HEK293 (cell line): Measurements from ENCODE around the gene PITPNM1.

Experiments
- CTCF ChIA-PET: fragments of 350-600 bp; formaldehyde crosslinking; extraction: SDS; loops from one replicate; lab custom pipeline; 2021; ENCODE audit warnings: antibody characterized with exemption; lab: Yijun Ruan, JAX
- POLR2A ChIA-PET: fragments of 300-600 bp; formaldehyde crosslinking; extraction: SDS; loops from one replicate; lab custom pipeline; 2020; ENCODE audit warnings: antibody characterized with exemption, inconsistent platforms; lab: Yijun Ruan, JAX
- H3K27ac ChIP-seq: fragments of 200-500 bp; sonication (Bioruptor generic); 2 replicates; pipeline ENCODE4 v1.5.1; 2014; ENCODE audit warnings: low read depth, low read length, control low read depth, inconsistent platforms; ENCODE audit errors: extremely low read depth
- H3K36me3 ChIP-seq, 2 experiments: fragments of 200-500 bp in 1 of 2; sonication (Bioruptor generic) in 1 of 2; 1 replicate in 1 of 2; 2 replicates in 1 of 2; pipeline ENCODE4 v1.5.1; 2014 to 2017; ENCODE audit warnings: inconsistent platforms in 2 of 2, low read length in 2 of 2; ENCODE audit not compliant: control insufficient read depth in 2 of 2, insufficient read depth in 1 of 2
- H3K4me1 ChIP-seq: fragments of 200-500 bp; sonication (Bioruptor generic); 2 replicates; pipeline ENCODE4 v1.5.1; 2014; ENCODE audit warnings: mild to moderate bottlenecking, low read length, inconsistent platforms; ENCODE audit not compliant: control insufficient read depth, insufficient read depth
- H3K4me3 ChIP-seq: 2 replicates; pipeline ENCODE4 v1.5.1; 2011; ENCODE audit warnings: low read depth, mild to moderate bottlenecking, control low read depth, low read length, moderate library complexity
- H3K9me3 ChIP-seq: fragments of 200-500 bp; sonication (Bioruptor generic); 2 replicates; pipeline ENCODE4 v1.5.1; 2014; ENCODE audit warnings: low read depth, low read length, inconsistent platforms; ENCODE audit not compliant: control insufficient read depth, insufficient read depth
- BCL11B ChIP-seq: fragments of 450-650 bp; formaldehyde crosslinking; IDR thresholded peaks from 2 replicates; pipeline ENCODE4 v1.5.1; 2016; ENCODE audit warnings: low read depth, missing biosample characterization, missing genetic modification characterization
- REPIN1 ChIP-seq: fragments of 450-650 bp; formaldehyde crosslinking; IDR thresholded peaks from 2 replicates; pipeline ENCODE4 v1.5.1; 2017; ENCODE audit warnings: missing biosample characterization, missing genetic modification characterization, low read depth
- ZIC2 ChIP-seq: fragments of 450-650 bp; formaldehyde crosslinking; IDR thresholded peaks from 2 replicates; pipeline ENCODE4 v1.5.1; 2016; ENCODE audit warnings: missing biosample characterization, missing genetic modification characterization
- ZNF121 ChIP-seq: fragments of 450-650 bp; formaldehyde crosslinking; IDR thresholded peaks from 2 replicates; pipeline ENCODE4 v1.5.1; 2016; ENCODE audit warnings: missing biosample characterization, missing genetic modification characterization
- ZNF140 ChIP-seq: fragments of 450-650 bp; formaldehyde crosslinking; IDR thresholded peaks from 2 replicates; pipeline ENCODE4 v1.5.1; 2016; ENCODE audit warnings: missing biosample characterization, missing genetic modification characterization
- ZNF169 ChIP-seq: fragments of 450-650 bp; formaldehyde crosslinking; IDR thresholded peaks from 2 replicates; pipeline ENCODE4 v1.5.1; 2016; ENCODE audit warnings: missing biosample characterization, missing genetic modification characterization
- ZNF19 ChIP-seq: fragments of 450-650 bp; formaldehyde crosslinking; IDR thresholded peaks from 2 replicates; pipeline ENCODE4; 2016; ENCODE audit warnings: missing biosample characterization, missing genetic modification characterization, low read depth
- ZNF211 ChIP-seq: fragments of 450-650 bp; formaldehyde crosslinking; IDR thresholded peaks from 2 replicates; pipeline ENCODE4 v1.5.1; 2016; ENCODE audit warnings: low read depth, missing biosample characterization, missing genetic modification characterization
- ZNF223 ChIP-seq: fragments of 450-650 bp; formaldehyde crosslinking; IDR thresholded peaks from 2 replicates; pipeline ENCODE4 v1.5.1; 2016; ENCODE audit warnings: missing biosample characterization, missing genetic modification characterization
- ZNF24 ChIP-seq: fragments of 450-650 bp; formaldehyde crosslinking; IDR thresholded peaks from 2 replicates; pipeline ENCODE4 v1.5.1; 2016; ENCODE audit warnings: missing biosample characterization, missing genetic modification characterization
- ZNF248 ChIP-seq: fragments of 450-650 bp; formaldehyde crosslinking; IDR thresholded peaks from 2 replicates; pipeline ENCODE4 v1.5.1; 2017; ENCODE audit warnings: missing biosample characterization, missing genetic modification characterization
- ZNF404 ChIP-seq: fragments of 450-650 bp; formaldehyde crosslinking; IDR thresholded peaks from 2 replicates; pipeline ENCODE4 v1.5.1; 2017; ENCODE audit warnings: missing biosample characterization, missing genetic modification characterization
- ZNF426 ChIP-seq: fragments of 450-650 bp; formaldehyde crosslinking; IDR thresholded peaks from 2 replicates; pipeline ENCODE4 v1.5.1; 2017; ENCODE audit warnings: missing biosample characterization, missing genetic modification characterization, mild to moderate bottlenecking, inconsistent platforms, moderate library complexity
- ZNF433 ChIP-seq: fragments of 450-650 bp; formaldehyde crosslinking; IDR thresholded peaks from 2 replicates; pipeline ENCODE4 v1.5.1; 2016; ENCODE audit warnings: missing biosample characterization, missing genetic modification characterization, low read depth
- ZNF529 ChIP-seq: fragments of 450-650 bp; formaldehyde crosslinking; IDR thresholded peaks from 2 replicates; pipeline ENCODE4 v1.5.1; 2017; ENCODE audit warnings: missing genetic modification characterization, missing biosample characterization; ENCODE audit not compliant: insufficient replicate concordance
- ZNF596 ChIP-seq: fragments of 450-650 bp; IDR thresholded peaks from 2 replicates; pipeline ENCODE4 v1.5.0; 2018; ENCODE audit warnings: missing biosample characterization, mild to moderate bottlenecking, missing genetic modification characterization, moderate library complexity
- ZNF670 ChIP-seq: fragments of 450-650 bp; formaldehyde crosslinking; IDR thresholded peaks from 2 replicates; pipeline ENCODE4 v1.5.1; 2016; ENCODE audit warnings: missing biosample characterization, missing genetic modification characterization, low read depth
- ZNF677 ChIP-seq: fragments of 450-650 bp; IDR thresholded peaks from 2 replicates; pipeline ENCODE4 v1.5.0; 2018; ENCODE audit warnings: missing biosample characterization, mild to moderate bottlenecking, missing genetic modification characterization, moderate library complexity
- ZNF76 ChIP-seq: fragments of 450-650 bp; formaldehyde crosslinking; IDR thresholded peaks from 2 replicates; pipeline ENCODE4; 2016; ENCODE audit warnings: low read depth, missing biosample characterization, missing genetic modification characterization, borderline replicate concordance
- ZNF776 ChIP-seq: fragments of 450-650 bp; formaldehyde crosslinking; IDR thresholded peaks from 2 replicates; pipeline ENCODE4 v1.5.0; 2017; ENCODE audit warnings: missing biosample characterization, missing genetic modification characterization, borderline replicate concordance
- ZNF843 ChIP-seq: fragments of 450-650 bp; formaldehyde crosslinking; IDR thresholded peaks from 2 replicates; pipeline ENCODE4 v1.5.1; 2016; ENCODE audit warnings: missing biosample characterization, missing genetic modification characterization
- TF ChIP-seq, protein P1 (sequence below): fragments of 450-650 bp; formaldehyde crosslinking; IDR thresholded peaks from 2 replicates; pipeline ENCODE4 v1.5.1; 2016; ENCODE audit warnings: missing biosample characterization, missing genetic modification characterization
- TF ChIP-seq, protein P2 (sequence below): fragments of 450-650 bp; formaldehyde crosslinking; IDR thresholded peaks from 2 replicates; pipeline ENCODE4; 2016; ENCODE audit warnings: missing biosample characterization, missing genetic modification characterization
- TF ChIP-seq, protein P3 (sequence below): fragments of 450-650 bp; formaldehyde crosslinking; conservative IDR thresholded peaks from 2 replicates; pipeline ENCODE4 v1.5.1; 2016; ENCODE audit warnings: low read depth, missing biosample characterization, missing genetic modification characterization

Gene PITPNM1

DNA sequence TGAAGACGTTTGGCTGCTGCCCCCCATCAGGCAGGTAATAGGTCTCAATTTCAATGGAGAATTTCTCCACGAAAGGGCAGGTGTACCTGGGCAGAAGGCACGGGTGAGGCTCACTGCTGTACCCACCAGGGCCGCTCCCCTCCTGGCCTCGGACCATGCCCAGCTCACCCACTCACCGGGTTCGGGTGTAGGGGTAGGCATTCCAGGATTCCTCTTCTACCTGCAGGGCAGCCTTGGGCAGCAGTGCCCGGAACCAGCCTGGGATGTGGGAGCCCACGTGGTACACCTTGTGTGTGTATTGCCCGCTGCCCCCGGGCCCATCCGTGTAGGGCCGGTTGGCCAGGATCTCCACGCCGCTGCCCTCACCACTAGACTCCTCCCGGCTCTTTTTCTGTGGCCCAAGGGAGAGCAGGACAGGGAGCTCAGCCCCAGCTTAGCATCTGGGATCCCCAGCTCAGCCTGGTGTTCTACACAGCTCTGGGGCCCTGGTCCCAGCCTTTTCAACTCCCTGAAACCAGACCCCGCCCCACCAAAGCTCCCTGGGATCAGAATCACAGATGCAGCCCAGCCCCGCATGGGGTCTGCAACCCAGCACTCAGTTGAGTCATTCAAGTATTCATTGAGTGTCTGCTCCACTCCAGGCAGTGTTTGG, 2.7 kb downstream of the PITPNM1 start (continued):
- TF ChIP-seq ZNF76 (tag by site-specific recombination) = no peak

DNA sequence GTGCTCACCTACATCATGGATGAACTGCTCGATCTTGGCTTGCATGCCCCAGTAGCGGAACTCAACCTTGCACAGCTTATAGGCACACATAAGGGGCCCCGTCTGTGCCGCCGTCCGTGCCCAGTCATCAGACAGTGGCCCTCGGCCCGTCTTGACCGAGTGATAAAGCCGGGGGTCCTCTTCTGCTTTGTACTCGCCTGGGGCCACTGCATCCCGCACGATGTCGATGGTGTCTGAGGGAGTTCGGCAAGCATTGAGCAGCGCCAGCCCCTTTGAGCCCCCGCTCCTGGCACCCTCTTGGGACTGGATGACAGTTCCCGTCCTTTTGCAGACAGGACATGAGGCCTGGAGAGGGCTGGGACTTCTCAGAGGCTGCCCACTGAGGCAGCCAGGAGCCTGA, 3.3 kb downstream of the PITPNM1 start:
- CTCF ChIA-PET = interaction anchor here (0.6 kb wide), 1 partner anchor 32 kb away, joined by 3 read pairs; no protein-coding TSS in a partner anchor
- POLR2A ChIA-PET = no interaction called here
- no peak overlapping the region for H3K4me3 ChIP-seq
- no peaks in the 10 kb centered on the region for H3K4me1 ChIP-seq
- H3K36me3 ChIP-seq = peaks cover 0 to 61% of the 10 kb centered on the region in 2 experiments; a peak in 1 of 3 replicates
- no peaks in the 10 kb centered on the region for H3K9me3 ChIP-seq
- H3K27ac ChIP-seq = no peak overlapping the region
- TF ChIP-seq ZNF426 (tag by site-specific recombination) (no peak), BCL11B (tag by site-specific recombination) (no peak), ZNF404 (tag by site-specific recombination) (no peak), ZNF529 (tag by site-specific recombination) (no peak), ZNF670 (tag by site-specific recombination) (no peak)
- TF ChIP-seq, protein P1, sequence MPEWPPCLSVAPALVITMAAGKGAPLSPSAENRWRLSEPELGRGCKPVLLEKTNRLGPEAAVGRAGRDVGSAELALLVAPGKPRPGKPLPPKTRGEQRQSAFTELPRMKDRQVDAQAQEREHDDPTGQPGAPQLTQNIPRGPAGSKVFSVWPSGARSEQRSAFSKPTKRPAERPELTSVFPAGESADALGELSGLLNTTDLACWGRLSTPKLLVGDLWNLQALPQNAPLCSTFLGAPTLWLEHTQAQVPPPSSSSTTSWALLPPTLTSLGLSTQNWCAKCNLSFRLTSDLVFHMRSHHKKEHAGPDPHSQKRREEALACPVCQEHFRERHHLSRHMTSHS (tag by site-specific recombination) = no peak
- TF ChIP-seq, all 188 proteins: peak for 0

DNA sequence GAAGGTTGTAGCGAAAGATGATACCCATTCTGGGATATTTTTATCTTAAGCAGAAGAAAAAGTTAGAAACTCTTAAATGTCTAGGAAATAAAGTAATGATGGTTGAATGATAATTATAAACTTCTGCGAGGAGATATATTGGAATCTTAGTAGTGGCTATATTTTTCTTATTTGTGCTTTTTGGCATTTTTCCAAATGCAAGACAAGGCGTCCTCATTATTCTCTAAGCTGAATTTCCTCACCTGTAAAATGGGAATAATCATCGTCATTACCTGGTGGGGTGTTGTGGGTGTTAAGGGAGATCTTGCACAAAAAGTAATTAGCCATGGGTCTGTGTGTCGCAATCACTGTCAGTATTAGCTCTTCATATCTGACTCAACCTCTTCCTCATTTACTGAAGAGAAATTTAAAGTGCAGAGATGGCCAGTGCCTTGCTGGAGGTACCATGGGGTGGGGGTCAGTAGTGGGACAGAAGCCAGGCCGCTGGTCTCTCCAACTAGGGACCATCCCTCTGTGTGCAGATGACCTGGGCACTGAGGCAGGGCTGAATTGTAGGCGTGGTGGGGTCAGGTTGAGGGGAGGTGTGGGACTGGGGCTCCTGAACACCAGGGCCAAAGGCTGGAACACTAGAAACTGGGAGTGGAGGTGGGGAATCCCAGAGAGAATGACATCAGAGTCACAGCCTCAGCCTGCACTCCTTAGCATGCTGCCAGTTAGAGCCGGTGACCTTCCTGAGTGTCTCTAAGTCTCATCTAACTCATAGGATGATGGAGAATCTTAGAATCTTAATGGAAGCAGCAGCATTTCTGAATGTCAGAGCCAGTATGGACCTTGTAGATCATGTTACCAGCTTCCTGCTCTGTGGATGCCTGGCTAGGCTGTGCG, 4.1 kb downstream of the PITPNM1 start:
- Histone ChIP-seq H3K4me1 (no peaks in the 10 kb centered on the region), H3K36me3 (peaks cover 0 to 61% of the 10 kb centered on the region in 2 experiments; a peak in 1 of 3 replicates), H3K4me3 (no peak overlapping the region), H3K9me3 (no peaks in the 10 kb centered on the region), H3K27ac (no peak overlapping the region)
- ChIA-PET CTCF (interaction anchor here (0.6 kb wide), 1 partner anchor 31 kb away, joined by 3 read pairs; no protein-coding TSS in a partner anchor), POLR2A (no interaction called here)
- TF ChIP-seq REPIN1 (tag by site-specific recombination) = no peak
- no peak for TF ChIP-seq ZNF596
- TF ChIP-seq ZNF776 (tag by site-specific recombination) = no peak
- TF ChIP-seq ZNF169 (tag by site-specific recombination) = no peak
- TF ChIP-seq ZNF19 (tag by site-specific recombination) = no peak
- TF ChIP-seq ZNF843 (tag by site-specific recombination) = no peak
- TF ChIP-seq, protein P2, sequence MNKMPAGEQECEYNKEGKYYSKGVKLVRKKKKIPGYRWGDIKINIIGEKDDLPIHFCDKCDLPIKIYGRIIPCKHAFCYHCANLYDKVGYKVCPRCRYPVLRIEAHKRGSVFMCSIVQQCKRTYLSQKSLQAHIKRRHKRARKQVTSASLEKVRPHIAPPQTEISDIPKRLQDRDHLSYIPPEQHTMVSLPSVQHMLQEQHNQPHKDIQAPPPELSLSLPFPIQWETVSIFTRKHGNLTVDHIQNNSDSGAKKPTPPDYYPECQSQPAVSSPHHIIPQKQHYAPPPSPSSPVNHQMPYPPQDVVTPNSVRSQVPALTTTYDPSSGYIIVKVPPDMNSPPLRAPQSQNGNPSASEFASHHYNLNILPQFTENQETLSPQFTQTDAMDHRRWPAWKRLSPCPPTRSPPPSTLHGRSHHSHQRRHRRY (tag by site-specific recombination) = no peak
- TF ChIP-seq ZNF223 = no peak
- no peak for TF ChIP-seq ZNF24
- TF ChIP-seq ZNF121 (tag by site-specific recombination) = no peak

DNA sequence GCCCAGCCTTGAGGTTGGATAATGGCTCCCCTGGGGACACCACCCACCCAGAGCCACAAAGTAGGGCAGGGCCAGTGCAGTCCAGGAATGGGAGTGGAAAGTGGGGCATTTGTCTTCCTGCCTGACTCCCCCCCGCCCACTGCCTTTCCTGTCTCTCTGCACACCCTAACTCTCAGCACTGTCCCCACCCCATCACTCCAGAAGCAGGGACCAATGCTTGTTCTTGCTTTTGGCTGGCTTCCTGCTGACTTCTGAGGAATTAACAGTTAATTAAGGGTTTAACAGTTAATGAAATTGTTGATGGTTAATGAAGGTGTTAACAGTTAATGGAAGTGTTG, 4.7 kb downstream of the PITPNM1 start:
- ChIA-PET CTCF (no interaction called here), POLR2A (no interaction called here)
- no peaks in the 10 kb centered on the region for H3K4me1 ChIP-seq
- H3K4me3 ChIP-seq = no peak overlapping the region
- no peak overlapping the region for H3K27ac ChIP-seq
- H3K36me3 ChIP-seq = peaks cover 0 to 67% of the 10 kb centered on the region in 2 experiments; a peak in 1 of 3 replicates
- no peaks in the 10 kb centered on the region for H3K9me3 ChIP-seq
- TF ChIP-seq ZNF140 (tag by site-specific recombination) (no peak), ZNF433 (tag by site-specific recombination) (no peak), ZIC2 (no peak), ZNF211 (tag by site-specific recombination) (no peak), ZNF677 (tag by site-specific recombination) (no peak), ZNF19 (tag by site-specific recombination) (no peak), ZNF248 (tag by site-specific recombination) (no peak)
- TF ChIP-seq, protein P3, sequence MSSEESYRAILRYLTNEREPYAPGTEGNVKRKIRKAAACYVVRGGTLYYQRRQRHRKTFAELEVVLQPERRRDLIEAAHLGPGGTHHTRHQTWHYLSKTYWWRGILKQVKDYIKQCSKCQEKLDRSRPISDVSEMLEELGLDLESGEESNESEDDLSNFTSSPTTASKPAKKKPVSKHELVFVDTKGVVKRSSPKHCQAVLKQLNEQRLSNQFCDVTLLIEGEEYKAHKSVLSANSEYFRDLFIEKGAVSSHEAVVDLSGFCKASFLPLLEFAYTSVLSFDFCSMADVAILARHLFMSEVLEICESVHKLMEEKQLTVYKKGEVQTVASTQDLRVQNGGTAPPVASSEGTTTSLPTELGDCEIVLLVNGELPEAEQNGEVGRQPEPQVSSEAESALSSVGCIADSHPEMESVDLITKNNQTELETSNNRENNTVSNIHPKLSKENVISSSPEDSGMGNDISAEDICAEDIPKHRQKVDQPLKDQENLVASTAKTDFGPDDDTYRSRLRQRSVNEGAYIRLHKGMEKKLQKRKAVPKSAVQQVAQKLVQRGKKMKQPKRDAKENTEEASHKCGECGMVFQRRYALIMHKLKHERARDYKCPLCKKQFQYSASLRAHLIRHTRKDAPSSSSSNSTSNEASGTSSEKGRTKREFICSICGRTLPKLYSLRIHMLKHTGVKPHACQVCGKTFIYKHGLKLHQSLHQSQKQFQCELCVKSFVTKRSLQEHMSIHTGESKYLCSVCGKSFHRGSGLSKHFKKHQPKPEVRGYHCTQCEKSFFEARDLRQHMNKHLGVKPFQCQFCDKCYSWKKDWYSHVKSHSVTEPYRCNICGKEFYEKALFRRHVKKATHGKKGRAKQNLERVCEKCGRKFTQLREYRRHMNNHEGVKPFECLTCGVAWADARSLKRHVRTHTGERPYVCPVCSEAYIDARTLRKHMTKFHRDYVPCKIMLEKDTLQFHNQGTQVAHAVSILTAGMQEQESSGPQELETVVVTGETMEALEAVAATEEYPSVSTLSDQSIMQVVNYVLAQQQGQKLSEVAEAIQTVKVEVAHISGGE = no peak
